GM21447 (cell line): ENCODE measurements around the gene CDKN2AIP.

Source experiments
- ATAC-seq: cut with Tn5 transposase; IDR thresholded peaks from one replicate; pipeline ENCODE4 v1.9.1; 2021; ENCODE audit not compliant: unreplicated experiment

CDKN2AIP gene

DNA sequence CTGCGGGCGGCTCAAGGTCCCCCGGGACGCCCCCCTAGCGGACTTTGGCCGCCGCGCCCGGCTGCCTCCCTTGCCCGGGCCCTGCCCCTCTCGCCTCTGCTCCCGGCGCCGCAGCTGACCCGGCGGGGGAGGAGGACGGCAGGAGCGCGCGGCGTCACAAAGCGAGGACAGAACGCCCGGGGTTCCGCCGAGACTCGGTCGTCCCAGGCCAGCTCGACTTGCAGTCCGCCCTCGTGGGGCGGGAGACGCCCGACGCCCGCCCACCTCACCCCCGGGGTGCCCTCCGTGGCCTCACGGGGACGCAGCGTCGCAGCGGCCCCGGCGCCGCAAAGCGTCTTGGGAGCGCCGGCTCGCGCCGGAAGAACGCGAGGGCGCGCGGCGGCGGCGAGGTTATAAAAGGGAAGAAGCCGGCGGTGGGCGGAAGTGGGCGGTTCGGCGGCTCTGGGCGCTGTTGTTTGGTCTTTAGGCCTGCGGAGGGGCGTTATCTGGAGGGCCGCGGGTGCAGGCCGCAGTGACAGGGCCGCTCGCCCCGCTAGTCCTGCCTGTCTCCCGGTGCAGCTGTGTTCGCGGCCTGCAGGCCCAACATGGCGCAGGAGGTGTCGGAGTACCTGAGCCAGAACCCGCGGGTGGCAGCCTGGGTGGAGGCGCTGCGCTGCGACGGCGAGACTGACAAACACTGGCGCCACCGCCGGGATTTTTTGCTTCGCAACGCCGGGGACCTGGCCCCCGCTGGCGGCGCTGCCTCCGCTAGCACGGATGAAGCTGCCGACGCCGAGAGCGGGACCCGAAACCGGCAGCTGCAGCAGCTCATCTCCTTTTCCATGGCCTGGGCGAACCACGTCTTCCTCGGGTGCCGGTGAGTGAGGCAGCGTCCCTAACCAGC, at the start of gene CDKN2AIP:
Gene CDKN2AIP, plus strand, starts transcription at position 423 of the 883 bp plus-strand sequence. Its CDS starts 162 bp downstream, at position 585.
- peak; percentile 86 for ATAC-seq

GRCh38 chr4:183395395-183395794, 49.0 kb upstream of the CDKN2AIP start:
- ATAC-seq = no peak

- no peak for ATAC-seq
Measured at GRCh38 chr4:183396227-183396637, 48.2 kb upstream of the CDKN2AIP start.

GRCh38 chr4:183397741-183398297, 46.6 kb upstream of the CDKN2AIP start:
- no peak for ATAC-seq

DNA sequence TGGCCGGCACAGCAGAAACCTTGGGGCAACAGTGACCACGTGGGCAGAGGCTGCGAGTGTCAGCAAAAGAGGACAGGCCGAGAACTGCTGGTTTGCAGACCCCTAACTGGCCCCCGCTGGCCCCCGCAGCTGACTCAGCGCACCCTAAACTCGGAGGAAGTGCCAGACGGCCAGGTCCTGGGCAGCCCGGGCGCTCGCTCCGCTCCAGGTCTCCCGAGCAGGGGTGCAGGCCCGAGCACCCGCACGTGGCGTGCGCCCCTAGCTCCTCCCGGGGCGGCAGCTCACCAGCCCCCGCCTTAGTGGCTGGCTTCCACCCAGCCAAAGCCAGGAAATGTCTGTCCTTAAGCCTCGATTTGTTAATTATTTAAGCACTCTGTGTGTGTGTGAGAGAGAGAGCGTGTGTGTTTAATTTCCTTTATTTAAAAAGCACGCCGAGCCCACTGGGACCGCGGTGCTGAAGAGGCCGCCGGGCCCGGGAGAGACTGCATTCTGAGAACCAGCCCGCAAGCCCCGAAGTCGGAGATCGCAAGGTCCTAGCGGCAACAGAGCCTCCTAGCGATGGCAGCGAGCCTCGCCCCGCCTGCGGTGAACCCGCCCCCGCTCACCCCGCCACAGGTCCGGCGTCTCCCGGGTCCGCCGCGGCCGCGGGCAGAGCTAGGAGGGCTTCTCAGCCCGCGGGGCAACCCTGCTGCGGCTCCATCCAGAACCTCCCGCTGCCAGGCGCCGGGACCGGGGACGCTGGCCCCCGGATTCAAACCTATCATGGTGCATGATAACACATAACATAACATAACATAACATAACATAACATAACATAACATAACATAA, 45.9 kb upstream of the CDKN2AIP start:
- peak; percentile 91 for ATAC-seq

DNA sequence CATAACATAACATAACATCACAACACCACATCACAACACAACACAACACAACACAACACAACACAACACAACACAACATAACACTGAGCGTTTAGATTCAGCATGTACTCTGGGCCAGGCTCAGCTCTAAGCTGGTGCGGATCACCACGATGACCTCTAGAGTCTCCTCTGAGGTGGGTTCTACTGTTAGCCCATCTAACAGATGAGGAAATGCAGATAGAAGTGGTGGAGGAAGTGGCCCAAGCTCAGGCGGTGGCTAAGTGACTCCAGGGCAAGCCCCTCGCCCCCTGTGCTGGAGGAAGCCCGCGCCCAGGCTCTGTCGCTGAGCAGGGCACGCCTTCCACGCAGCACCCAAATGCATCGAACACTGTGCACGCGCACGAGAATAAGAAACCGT, 45.3 kb upstream of the CDKN2AIP start:
- ATAC-seq = peak; percentile 16

DNA sequence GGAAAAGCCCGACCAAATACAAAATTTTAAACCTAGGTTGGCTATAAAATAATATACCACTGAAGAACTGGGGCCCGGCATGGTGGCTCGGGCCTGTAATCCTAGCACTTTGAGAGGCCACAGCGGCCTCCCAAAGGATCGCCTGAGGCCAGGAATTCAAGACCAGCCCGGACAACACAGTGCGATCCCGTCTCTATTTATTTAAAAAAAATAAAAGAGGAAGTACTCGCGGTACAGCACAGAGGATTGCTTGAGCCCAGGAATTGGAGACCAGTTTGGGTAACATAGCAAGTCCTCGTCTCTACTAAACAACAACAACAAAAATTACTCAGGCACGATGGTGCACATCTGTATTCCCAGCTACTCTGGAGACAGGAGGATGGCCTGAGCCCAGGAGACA, 44.8 kb upstream of the CDKN2AIP start:
- ATAC-seq = no peak

GRCh38 chr4:183400035-183400434, 44.4 kb upstream of the CDKN2AIP start:
- no peak for ATAC-seq

GRCh38 chr4:183401473-183401872, 43.0 kb upstream of the CDKN2AIP start:
- no peak for ATAC-seq

DNA sequence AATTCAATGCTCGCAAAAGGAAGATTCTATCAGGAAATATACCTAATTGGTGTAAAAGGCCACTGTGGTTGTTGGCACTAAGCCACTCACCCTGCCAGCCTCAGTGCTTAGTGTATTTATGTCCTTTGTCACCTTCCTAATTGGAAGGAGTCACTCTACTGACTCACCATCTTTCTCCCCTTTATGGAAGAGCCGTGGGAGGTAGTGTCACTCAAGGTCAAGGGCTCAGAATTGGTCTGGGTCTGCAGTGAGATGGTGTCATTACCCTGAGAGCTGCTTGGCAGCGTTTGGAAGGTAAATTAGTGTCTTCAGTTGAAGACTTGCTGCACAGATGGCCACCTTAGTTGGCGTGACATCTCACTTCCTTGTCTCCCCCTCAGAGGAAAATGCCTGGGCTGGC, 41.7 kb upstream of the CDKN2AIP start:
- ATAC-seq = no peak

DNA sequence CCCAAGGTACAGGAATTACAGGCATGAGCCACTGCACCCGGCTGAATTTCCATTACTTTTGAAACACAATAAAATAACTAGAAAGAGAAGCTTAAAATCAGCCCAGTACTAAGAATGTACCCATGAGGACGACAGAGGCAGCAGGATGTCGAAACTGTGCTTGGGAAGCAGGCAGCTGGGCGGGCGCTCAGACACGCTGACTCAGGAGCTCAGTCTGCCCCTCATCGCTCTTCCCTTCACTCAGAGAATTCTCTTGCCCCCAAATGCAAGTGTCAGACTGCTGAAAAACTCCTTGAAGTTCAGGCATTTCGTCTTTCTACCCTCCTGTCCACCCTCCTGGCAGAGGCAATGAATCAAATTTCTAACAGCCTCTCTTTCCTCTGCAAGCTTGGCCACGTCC, 41.0 kb upstream of the CDKN2AIP start:
- no peak for ATAC-seq

DNA sequence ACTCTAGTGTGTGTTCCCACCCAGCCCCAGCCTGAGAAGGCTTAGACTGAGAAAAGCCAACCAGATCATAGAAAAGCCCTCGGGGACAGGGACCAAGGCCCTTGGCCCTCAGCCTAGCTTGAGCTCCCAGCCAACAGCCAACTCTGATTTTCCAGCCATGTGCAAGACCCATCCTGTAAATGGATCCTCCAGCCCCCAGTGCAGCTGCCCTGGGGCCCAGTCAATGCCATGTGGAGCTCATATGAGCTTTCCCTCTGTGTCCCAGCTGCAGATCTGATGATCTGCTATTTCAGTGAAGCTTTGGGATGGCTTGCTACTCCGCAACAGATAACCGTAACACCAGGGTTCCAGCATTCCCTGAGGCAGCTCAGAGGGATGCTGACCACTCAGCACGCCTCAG, 40.5 kb upstream of the CDKN2AIP start:
- ATAC-seq = no peak

GRCh38 chr4:183405303-183405702, 39.1 kb upstream of the CDKN2AIP start:
- ATAC-seq = no peak

DNA sequence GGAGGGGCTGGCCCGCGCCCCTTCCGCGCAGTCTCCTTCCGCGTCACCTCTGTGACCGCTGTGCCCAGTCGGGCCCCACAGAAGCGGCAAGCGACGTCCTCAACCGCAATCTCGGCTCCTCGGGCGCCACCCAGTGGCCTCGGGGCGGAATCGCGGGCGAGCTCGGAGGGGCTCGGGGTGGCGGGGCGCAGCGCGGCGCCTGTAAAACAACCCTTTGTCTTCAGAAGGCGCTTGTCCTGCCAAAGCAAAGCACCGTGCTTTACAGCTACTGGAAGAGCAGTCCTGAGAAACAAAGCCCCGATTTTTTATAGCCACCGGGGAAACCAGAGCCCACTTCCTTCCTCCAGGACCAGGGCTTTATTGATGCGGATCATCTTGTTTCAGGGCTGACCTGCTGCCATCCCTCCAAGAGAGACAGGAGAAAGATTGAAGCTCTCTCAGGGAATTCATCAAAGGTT, 37.3 kb upstream of the CDKN2AIP start:
- ATAC-seq = peak; percentile 90

DNA sequence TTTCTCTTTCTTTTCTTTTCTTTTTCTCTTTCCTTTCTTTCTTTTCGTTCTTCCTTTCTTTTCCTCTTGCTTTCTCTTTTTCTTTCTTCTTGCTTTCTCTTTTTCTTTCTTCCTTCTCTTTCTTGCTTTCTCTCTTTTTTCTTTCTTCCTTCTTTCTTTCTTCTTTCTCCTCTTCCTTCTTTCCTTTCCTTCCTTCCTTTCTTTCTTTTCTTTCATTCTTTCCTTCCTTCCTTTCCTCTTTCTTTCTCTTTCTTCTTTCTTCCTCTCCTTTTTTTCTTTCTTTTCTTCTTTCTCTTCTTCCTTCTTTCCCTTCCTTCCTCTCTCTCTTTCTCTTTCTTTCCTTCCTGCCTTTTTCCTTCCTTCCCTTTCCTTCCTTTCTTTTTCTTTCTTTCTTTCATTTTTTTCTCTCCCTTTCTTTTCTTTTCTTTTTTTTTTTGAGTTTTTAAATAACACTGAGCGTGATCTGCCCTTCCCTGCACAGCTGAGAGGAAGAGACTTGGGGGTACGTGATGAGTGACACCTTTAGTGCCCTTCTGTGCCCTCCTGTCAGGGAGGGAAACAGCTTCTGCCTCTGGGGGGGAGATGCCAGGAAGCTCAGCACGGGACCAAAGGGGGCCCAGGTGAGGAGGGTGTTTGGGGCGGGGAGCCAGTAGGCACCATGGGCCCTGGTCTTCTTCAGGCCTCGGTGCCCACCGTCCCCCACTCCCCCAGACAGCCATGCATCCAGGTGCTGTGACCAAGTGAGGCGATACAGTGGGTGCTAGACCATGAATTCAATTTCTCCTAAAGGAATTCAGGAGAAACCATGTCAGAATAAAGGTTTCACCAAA, 36.6 kb upstream of the CDKN2AIP start:
- ATAC-seq = no peak

DNA sequence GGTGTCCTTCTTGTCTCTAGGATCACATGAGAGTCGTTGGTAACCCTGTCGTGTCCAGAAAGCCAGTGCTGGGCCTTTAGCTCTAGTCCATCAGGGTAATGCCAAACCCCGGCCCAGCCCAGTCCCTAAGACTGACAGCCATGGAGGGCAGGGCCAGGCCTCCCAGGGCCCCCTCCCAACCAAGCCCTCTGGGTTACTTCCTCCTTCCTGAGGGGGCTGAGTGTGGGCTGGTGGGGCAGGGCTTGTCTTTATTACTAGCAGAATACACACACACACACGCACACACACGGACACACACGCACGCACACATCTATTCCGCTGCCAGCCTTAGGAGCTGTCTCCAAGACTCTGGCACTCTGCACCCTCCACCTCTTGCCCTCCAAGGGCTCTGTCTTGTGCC, 35.6 kb upstream of the CDKN2AIP start:
- no peak for ATAC-seq

DNA sequence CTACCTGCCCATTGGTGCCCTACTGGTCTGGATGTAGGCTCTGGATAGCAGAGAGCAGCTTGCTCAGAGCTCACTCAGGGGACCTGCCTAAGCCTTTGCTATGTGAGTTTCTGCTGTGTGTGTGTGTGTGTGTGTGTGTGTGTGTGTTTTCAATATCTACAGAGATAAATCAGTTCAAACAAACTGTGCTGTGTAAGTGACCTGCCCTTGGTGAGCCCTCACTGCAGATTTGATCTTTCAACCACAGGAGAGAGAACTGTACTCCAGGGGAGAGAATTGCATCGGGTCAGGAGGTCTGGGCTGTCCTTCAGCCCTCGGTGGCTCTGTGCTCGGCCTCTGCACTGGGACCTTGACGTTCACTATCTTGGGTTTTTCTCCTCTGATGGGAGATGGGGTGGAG, 35.0 kb upstream of the CDKN2AIP start:
- no peak for ATAC-seq

DNA sequence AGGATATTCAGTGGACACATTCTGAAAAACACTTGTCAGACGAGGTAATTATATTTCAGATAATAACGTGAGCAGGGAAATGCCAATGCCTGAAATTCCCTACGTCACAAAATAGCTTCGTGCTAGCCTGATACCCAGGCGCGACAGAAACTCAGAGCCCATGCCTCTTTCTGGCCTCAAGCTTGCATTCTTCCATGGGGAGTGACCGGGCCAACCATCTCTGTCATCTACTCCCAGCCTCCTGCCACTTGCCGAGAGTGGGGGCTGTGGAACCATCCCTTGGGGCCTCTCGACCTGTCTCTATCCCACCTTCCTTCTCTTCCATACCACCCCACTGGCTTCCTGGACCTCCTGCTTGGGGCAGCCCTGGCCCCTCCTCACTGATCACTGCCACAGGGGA, 34.5 kb upstream of the CDKN2AIP start:
- ATAC-seq = no peak

- peak; percentile 70 for ATAC-seq
Measured at GRCh38 chr4:183411291-183411861, 33.1 kb upstream of the CDKN2AIP start.

DNA sequence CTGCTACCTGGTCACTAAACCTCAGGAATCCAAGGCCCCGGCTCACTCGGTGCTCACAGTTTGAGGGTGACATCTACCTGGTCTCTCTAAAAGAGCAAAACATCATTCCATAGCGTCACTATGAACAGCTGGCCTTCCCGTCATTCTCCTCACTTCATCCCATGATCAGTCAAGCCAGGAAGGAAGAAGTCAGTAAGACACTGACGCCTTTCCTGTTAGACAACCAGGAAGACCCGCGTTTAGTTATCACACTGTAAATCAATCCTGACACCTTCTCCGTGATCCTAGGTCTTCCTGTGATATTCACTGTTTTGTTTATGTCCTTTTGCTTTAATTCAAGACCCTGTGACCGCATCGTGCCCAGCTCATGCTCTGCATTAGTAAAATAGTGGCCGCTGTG, 31.6 kb upstream of the CDKN2AIP start:
- ATAC-seq = no peak
